GM12878 (cell line): ENCODE data around the gene CFAP92. TPM values are rescaled to one million over a fixed set of nuclear protein-coding genes. Genes with fewer than 3 reads are reported as not detected.

ENCODE experiments used
- ATAC-seq: fragments of 200-7000 bp; cut with Tn5 transposase; 3 replicates; pipeline ENCODE4 v1.9.1; 2020; ENCODE audit warnings: mild to moderate bottlenecking, moderate library complexity
- BruUV-seq: library from RNA; stranded (reverse); fragments of 400-500 nt; replicated peaks from 2 replicates; lab custom pipeline; 2021; lab: Mats Ljungman, UMichigan
- CTCF ChIA-PET: fragments of 300-600 bp; sonication (Branson Sonifier 250); formaldehyde crosslinking; extraction: SDS; loops from one replicate; lab custom pipeline; 2021; ENCODE audit warnings: inconsistent platforms; lab: Yijun Ruan, JAX
- POLR2A ChIA-PET: fragments of 350-600 bp; formaldehyde crosslinking; extraction: SDS; loops from one replicate; lab custom pipeline; 2021; ENCODE audit warnings: inconsistent platforms; lab: Charles Lee
- RAD21 ChIA-PET: fragments of 300-600 bp; sonication (Branson Sonifier 250); formaldehyde crosslinking; loops from one replicate; lab custom pipeline; 2023; ENCODE audit warnings: antibody characterized with exemption; ENCODE audit not compliant: unreplicated experiment; lab: Charles Lee
- SMC1A ChIA-PET: fragments of 300-600 bp; sonication (Branson Sonifier 250); formaldehyde crosslinking; loops from one replicate; lab custom pipeline; 2023; ENCODE audit not compliant: unreplicated experiment, uncharacterized antibody; lab: Charles Lee
- DNase-seq: peaks from one replicate; pipeline ENCODE4 v3.0.0-alpha.2; 2011; ENCODE audit warnings: low read depth, low spot score
- FAIRE-seq: peaks from 3 replicates; lab custom pipeline; 2011; peaks lifted over from hg19 to GRCh38; lab: Jason Lieb, UNC
- H2AFZ ChIP-seq: 2 replicates; pipeline ENCODE4 v1.6.0; 2011; ENCODE audit warnings: low read depth, low read length, control low read depth; ENCODE audit not compliant: control insufficient read depth
- H3K27ac ChIP-seq: 2 replicates; pipeline ENCODE4 v1.5.1; 2011; ENCODE audit warnings: control low read depth; ENCODE audit not compliant: control insufficient read depth, insufficient read depth
- H3K27me3 ChIP-seq, 2 experiments: replicated peaks in 1 of 2; 2 replicates each; pipeline versions ENCODE4 v1.6.0 to v1.6.1; 2011; ENCODE audit warnings: low read length in 1 of 2; ENCODE audit not compliant: control insufficient read depth in 2 of 2, insufficient read depth in 2 of 2
- H3K36me3 ChIP-seq, 2 experiments: 2 replicates each; pipeline ENCODE4 v1.5.1; 2011; ENCODE audit warnings: low read length in 1 of 2; ENCODE audit not compliant: control insufficient read depth in 2 of 2, insufficient read depth in 2 of 2
- H3K4me1 ChIP-seq: 2 replicates; pipeline ENCODE4 v1.6.1; 2011; ENCODE audit warnings: mild to moderate bottlenecking, low read length, moderate library complexity, mixed read lengths; ENCODE audit not compliant: control insufficient read depth, insufficient read depth
- H3K4me2 ChIP-seq: 2 replicates; pipeline ENCODE4 v1.6.0; 2011; ENCODE audit warnings: control low read depth; ENCODE audit not compliant: control insufficient read depth, insufficient read depth
- H3K4me3 ChIP-seq: fragments of 200-600 bp; sonication (generic); 2 replicates; pipeline ENCODE4 v1.5.1; 2016
- H3K79me2 ChIP-seq: 2 replicates; pipeline ENCODE4 v1.6.0; 2011; ENCODE audit warnings: low read length; ENCODE audit not compliant: control insufficient read depth, insufficient read depth
- H3K9ac ChIP-seq: 2 replicates; pipeline ENCODE4 v1.8.0; 2011; ENCODE audit warnings: low read length, control low read depth, mixed read lengths; ENCODE audit not compliant: control insufficient read depth, insufficient read depth
- H3K9me3 ChIP-seq: replicated peaks from 3 replicates; pipeline ENCODE4 v1.5.1; 2011; ENCODE audit warnings: mild to moderate bottlenecking, low read length; ENCODE audit not compliant: control insufficient read depth, insufficient read depth
- H4K20me1 ChIP-seq: 2 replicates; pipeline ENCODE4 v1.6.0; 2011; ENCODE audit not compliant: control insufficient read depth, insufficient read depth
- BACH1 ChIP-seq: fragments of 450-650 bp; IDR thresholded peaks from 2 replicates; pipeline ENCODE4 v1.6.1; 2017; ENCODE audit warnings: mild to moderate bottlenecking, borderline replicate concordance
- EGR1 ChIP-seq, 2 experiments: IDR thresholded peaks; 1 replicate in 1 of 2; 2 replicates in 1 of 2; pipeline ENCODE4 v1.6.1; 2011 to 2012; ENCODE audit warnings: low read depth in 2 of 2, low read length in 2 of 2, borderline replicate concordance in 1 of 2, mild to moderate bottlenecking in 1 of 2, moderate library complexity in 1 of 2
- ESRRA ChIP-seq: IDR thresholded peaks from 2 replicates; pipeline ENCODE4 v1.6.1; 2012; ENCODE audit warnings: mild to moderate bottlenecking, low read length, improper control_type of control experiment
- GABPA ChIP-seq: IDR thresholded peaks from 2 replicates; pipeline ENCODE4 v1.6.1; 2014; ENCODE audit warnings: antibody characterized with exemption, low read depth, mild to moderate bottlenecking, inconsistent platforms
- GATAD2B ChIP-seq: fragments of 450-650 bp; conservative IDR thresholded peaks from 2 replicates; pipeline ENCODE4 v1.6.1; 2017; ENCODE audit warnings: low read depth, mild to moderate bottlenecking, moderate library complexity
- HDAC6 ChIP-seq: fragments of 200-600 bp; sonication (generic); IDR thresholded peaks from one replicate; pipeline ENCODE4 v1.8.0; 2017; ENCODE audit warnings: antibody characterized with exemption; ENCODE audit not compliant: unreplicated experiment
- IKZF2 ChIP-seq, 2 experiments: fragments of 450-650 bp; IDR thresholded peaks; 2 replicates each; pipeline ENCODE4 v1.6.1; 2017; ENCODE audit warnings: mild to moderate bottlenecking in 2 of 2, moderate library complexity in 2 of 2
- LARP7 ChIP-seq: fragments of 450-650 bp; IDR thresholded peaks from 2 replicates; pipeline ENCODE4 v1.6.1; 2017; ENCODE audit warnings: mild to moderate bottlenecking
- MTA2 ChIP-seq: fragments of 450-650 bp; IDR thresholded peaks from 2 replicates; pipeline ENCODE4 v1.6.1; 2016; ENCODE audit warnings: low read depth, mild to moderate bottlenecking, moderate library complexity
- PML ChIP-seq: IDR thresholded peaks from 2 replicates; pipeline ENCODE4 v1.6.1; 2012; ENCODE audit warnings: low read length, inconsistent platforms
- RCOR1 ChIP-seq: conservative IDR thresholded peaks from 2 replicates; pipeline ENCODE4 v1.6.1; 2012; ENCODE audit warnings: low read depth, low read length, improper control_type of control experiment
- SPI1 ChIP-seq: IDR thresholded peaks from 2 replicates; pipeline ENCODE4 v1.6.1; 2011; ENCODE audit warnings: low read depth, mild to moderate bottlenecking, low read length, moderate library complexity, borderline replicate concordance; ENCODE audit not compliant: insufficient read depth
- STAT3 ChIP-seq: IDR thresholded peaks from 2 replicates; pipeline ENCODE4 v1.6.1; 2011; ENCODE audit warnings: low read depth, low read length, improper control_type of control experiment
- ZNF592 ChIP-seq: fragments of 450-650 bp; IDR thresholded peaks from 2 replicates; pipeline ENCODE4 v1.6.1; 2017; ENCODE audit warnings: mild to moderate bottlenecking, moderate library complexity
- WGBS: methylation state at CpG from one replicate; pipeline ENCODE4 v1.1.6; 2016; ENCODE audit warnings: low lambda C conversion rate; ENCODE audit not compliant: insufficient replicate concordance, insufficient coverage; ENCODE audit errors: missing lambda C conversion rate; 5-methylcytosine and 5-hydroxymethylcytosine counted together
- in situ Hi-C: fragments of 300-500 bp; cut with MboI; formaldehyde crosslinking; loops from 9 replicates; pipeline ENCODE4 v1.14.3; 2018; ENCODE audit warnings: mixed read lengths
- intact Hi-C: fragments of 100-400 bp; cut with micrococcal nuclease; formaldehyde crosslinking; loops from one replicate; pipeline ENCODE4 v1.14.2; 2022; ENCODE audit not compliant: unreplicated experiment
- polyA plus RNA-seq, 11 experiments: library from polyadenylated mRNA; depleted of rRNA in 4 of 11; unstranded in 6 of 11; stranded (reverse) in 5 of 11; fragments of >200 nt; fragmentation: Nextera tagmentation in 4 of 11; fragmentation: Illumina TruSeq in 1 of 11; extraction: Ambion mirVana in 4 of 11; extraction: Trizol in 1 of 11; gene quantifications; 1 replicate in 1 of 11; 2 replicates in 10 of 11; pipeline versions ENCODE4 v1.2.1 to v1.2.3, GENCODE V29; 2011 to 2016; ENCODE audit warnings: inconsistent platforms in 2 of 11, missing spikeins in 2 of 11, low read depth in 1 of 11
- total RNA-seq, 4 experiments: library from RNA; depleted of rRNA in 3 of 4; stranded (reverse); fragments of >200 nt in 3 of 4; fragmentation: Illumina TruSeq in 1 of 4; extraction: Trizol in 1 of 4; gene quantifications; 2 replicates each; pipeline versions ENCODE4 v1.2.1 to v1.2.3, GENCODE V29; 2013 to 2021
- TF ChIP-seq, protein P1 (sequence below): IDR thresholded peaks from 2 replicates; pipeline ENCODE4 v1.6.1; 2011; ENCODE audit warnings: low read depth, mild to moderate bottlenecking, low read length, moderate library complexity, borderline replicate concordance; ENCODE audit errors: extremely low read depth
- TF ChIP-seq, protein P2 (sequence below): IDR thresholded peaks from 2 replicates; pipeline ENCODE4 v1.6.1; 2012; ENCODE audit warnings: low read depth, low read length, improper control_type of control experiment
- TF ChIP-seq, protein P3 (sequence below), 3 experiments: IDR thresholded peaks in 2 of 3; conservative IDR thresholded peaks in 1 of 3; 2 replicates each; pipeline ENCODE4 v1.5.1; 2011; ENCODE audit warnings: low read depth in 3 of 3, low read length in 3 of 3, mild to moderate bottlenecking in 3 of 3, control low read depth in 2 of 3, moderate library complexity in 2 of 3, inconsistent platforms in 1 of 3, mixed read lengths in 1 of 3; ENCODE audit not compliant: control insufficient read depth in 2 of 3, insufficient read depth in 1 of 3; ENCODE audit errors: extremely low read depth in 1 of 3

The CFAP92 gene
- total and polyA plus RNA-seq, 10 of the 15 experiments (the other 5 are each of a cell fraction or from before 2014, with no cell fraction given) = 0.05 to 0.52 (median 0.14) TPM; not detected in 7

GRCh38 chr3:129004639-129005295 is 10.9 kb upstream of the CFAP92 start:
- intact Hi-C loops (no loop called here), in situ Hi-C loops (no loop called here)
- Histone ChIP-seq H4K20me1 (no peaks in the 10 kb centered on the region), H3K27me3 (peaks cover 7 to 12% of the 10 kb centered on the region in 2 experiments), H3K9me3 (no peaks in the 10 kb centered on the region), H2AFZ (no peak overlapping the region), H3K4me2 (no peak overlapping the region), H3K36me3 (no peaks in the 10 kb centered on the region), H3K4me1 (no peaks in the 10 kb centered on the region), H3K79me2 (no peaks in the 10 kb centered on the region), H3K9ac (no peak overlapping the region), H3K4me3 (no peak overlapping the region), H3K27ac (no peak overlapping the region)
- POLR2A ChIA-PET = no interaction called here
- FAIRE-seq (no peak), ATAC-seq (no peak), DNase-seq (no peak)
- SMC1A ChIA-PET = no interaction called here
- RAD21 ChIA-PET = no interaction called here
- no TSS peak for BruUV-seq
- CTCF ChIA-PET = interaction anchor here (1.0 to 1.6 kb wide), 3 partner anchors 11 to 35 kb away, joined by 3 to 5 read pairs (median 3); no protein-coding TSS in a partner anchor
- 28% methylated on average over 6 of the region's 6 CpGs for WGBS
- TF ChIP-seq ESRRA (no peak), HDAC6 (no peak), RCOR1 (no peak), PML (no peak), LARP7 (no peak), MTA2 (no peak), GATAD2B (no peak), SPI1 (no peak), ZNF592 (no peak), EGR1 (IDR thresholded peaks at IDR 0.05; ENCODE audit: borderline replicate concordance in 1 of 2, low read depth in 2 of 2, low read length in 2 of 2) (no peak), BACH1 (no peak), STAT3 (no peak), IKZF2 (IDR thresholded peaks at IDR 0.05) (no peak), GABPA (no peak)
- TF ChIP-seq, protein P1, sequence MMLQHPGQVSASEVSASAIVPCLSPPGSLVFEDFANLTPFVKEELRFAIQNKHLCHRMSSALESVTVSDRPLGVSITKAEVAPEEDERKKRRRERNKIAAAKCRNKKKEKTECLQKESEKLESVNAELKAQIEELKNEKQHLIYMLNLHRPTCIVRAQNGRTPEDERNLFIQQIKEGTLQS = no peak
- TF ChIP-seq, protein P2, sequence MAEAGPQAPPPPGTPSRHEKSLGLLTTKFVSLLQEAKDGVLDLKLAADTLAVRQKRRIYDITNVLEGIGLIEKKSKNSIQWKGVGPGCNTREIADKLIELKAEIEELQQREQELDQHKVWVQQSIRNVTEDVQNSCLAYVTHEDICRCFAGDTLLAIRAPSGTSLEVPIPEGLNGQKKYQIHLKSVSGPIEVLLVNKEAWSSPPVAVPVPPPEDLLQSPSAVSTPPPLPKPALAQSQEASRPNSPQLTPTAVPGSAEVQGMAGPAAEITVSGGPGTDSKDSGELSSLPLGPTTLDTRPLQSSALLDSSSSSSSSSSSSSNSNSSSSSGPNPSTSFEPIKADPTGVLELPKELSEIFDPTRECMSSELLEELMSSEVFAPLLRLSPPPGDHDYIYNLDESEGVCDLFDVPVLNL = no peak
- TF ChIP-seq, protein P3, sequence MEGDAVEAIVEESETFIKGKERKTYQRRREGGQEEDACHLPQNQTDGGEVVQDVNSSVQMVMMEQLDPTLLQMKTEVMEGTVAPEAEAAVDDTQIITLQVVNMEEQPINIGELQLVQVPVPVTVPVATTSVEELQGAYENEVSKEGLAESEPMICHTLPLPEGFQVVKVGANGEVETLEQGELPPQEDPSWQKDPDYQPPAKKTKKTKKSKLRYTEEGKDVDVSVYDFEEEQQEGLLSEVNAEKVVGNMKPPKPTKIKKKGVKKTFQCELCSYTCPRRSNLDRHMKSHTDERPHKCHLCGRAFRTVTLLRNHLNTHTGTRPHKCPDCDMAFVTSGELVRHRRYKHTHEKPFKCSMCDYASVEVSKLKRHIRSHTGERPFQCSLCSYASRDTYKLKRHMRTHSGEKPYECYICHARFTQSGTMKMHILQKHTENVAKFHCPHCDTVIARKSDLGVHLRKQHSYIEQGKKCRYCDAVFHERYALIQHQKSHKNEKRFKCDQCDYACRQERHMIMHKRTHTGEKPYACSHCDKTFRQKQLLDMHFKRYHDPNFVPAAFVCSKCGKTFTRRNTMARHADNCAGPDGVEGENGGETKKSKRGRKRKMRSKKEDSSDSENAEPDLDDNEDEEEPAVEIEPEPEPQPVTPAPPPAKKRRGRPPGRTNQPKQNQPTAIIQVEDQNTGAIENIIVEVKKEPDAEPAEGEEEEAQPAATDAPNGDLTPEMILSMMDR (IDR thresholded peaks at IDR 0.05 in 2 of 3, conservative IDR thresholded peaks at IDR 0.05 in 1 of 3; ENCODE audit: control insufficient read depth in 2 of 3, extremely low read depth in 1 of 3, insufficient read depth in 1 of 3, low read depth in 3 of 3, low read length in 3 of 3) = no peak
